Measurements from ENCODE around the gene OR51V1. TPM values are rescaled to one million over a fixed set of nuclear protein-coding genes. Genes with fewer than 3 reads are reported as not detected.
"Not testable (repeated sequence)": the region's sequence is repeated elsewhere in the genome, so short reads cannot be mapped to it uniquely, and the experiment has no call there.

OR51V1 gene
- polyA plus RNA-seq, 5 donors, result not detected

- DNase-seq, result no peak
These were observed 28.6 kb downstream of the OR51V1 start for GRCh38 chr11:5171856-5172255.

- not testable (repeated sequence) for DNase-seq
These were observed 34.6 kb downstream of the OR51V1 start for GRCh38 chr11:5165898-5166297.

GRCh38 chr11:5164807-5165206 lies 35.7 kb downstream of the OR51V1 start:
- DNase-seq, result not testable (repeated sequence)

DNA sequence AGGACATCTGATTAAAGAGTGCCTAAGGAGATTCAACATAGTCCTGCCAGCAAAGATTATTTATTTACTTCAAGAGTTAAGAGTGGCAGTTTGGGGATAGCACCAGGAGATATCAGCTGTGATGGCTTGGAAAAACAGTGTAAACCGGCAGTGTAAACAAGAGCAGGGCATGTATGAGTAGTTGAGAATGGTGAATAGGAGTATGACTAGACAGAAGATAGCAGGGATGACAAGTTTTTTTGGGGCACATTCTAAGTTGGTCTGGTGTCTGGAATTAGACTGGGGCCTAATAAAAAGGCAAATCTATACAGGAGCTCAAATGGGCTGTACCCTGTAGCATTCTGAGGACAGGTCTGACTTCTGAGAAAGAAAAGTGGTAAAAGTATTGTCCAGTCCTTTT lies 39.4 kb downstream of the OR51V1 start:
- not testable (repeated sequence) for DNase-seq

DNA sequence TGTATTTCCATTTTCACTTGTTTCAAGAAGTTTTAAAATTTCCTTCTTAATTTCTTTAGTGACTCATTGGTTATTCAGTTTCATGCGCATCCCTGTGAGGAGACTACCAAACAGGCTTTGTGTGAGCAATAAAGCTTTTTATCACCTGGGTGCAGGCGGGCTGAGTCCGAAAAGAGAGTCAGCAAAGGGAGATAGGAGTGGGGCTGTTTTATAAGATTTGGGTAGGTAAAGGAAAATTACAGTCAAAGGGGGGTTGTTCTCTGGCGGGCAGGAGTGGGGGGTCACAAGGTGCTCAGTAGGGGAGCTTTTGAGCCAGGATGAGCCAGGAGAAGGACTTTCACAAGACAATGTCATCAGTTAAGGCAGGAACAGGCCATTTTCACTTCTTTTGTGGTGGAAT lies 40.3 kb downstream of the OR51V1 start:
- DNase-seq, result not testable (repeated sequence)

GRCh38 chr11:5159806-5160205 lies 40.7 kb downstream of the OR51V1 start:
- DNase-seq, result no peak

DNA sequence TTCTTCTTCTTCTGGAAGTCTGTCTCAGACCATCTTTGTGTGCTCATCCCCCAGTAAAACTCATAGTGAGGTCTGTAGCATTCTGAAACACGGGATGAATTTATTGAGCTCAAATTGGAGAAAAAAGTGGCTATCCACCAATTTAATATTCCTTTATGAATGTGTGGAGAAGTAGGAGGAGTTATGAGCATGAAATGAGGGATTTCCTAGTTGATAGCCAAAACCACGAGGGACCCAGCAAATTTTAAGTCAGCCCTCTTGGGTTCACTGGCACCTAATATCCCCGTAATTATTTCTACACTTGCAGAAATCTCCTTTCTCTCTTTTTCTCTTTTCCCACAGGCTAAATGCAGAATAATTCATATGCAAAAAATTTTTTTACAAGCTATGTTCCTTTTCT lies 45.8 kb downstream of the OR51V1 start, which contains the start of gene OR52A1:
TSS of gene OR52A1 (minus strand) at position 101 of the 400 bp plus-strand sequence. CDS start 2,388 bp downstream, outside the sequence.
- no peak for DNase-seq

DNA sequence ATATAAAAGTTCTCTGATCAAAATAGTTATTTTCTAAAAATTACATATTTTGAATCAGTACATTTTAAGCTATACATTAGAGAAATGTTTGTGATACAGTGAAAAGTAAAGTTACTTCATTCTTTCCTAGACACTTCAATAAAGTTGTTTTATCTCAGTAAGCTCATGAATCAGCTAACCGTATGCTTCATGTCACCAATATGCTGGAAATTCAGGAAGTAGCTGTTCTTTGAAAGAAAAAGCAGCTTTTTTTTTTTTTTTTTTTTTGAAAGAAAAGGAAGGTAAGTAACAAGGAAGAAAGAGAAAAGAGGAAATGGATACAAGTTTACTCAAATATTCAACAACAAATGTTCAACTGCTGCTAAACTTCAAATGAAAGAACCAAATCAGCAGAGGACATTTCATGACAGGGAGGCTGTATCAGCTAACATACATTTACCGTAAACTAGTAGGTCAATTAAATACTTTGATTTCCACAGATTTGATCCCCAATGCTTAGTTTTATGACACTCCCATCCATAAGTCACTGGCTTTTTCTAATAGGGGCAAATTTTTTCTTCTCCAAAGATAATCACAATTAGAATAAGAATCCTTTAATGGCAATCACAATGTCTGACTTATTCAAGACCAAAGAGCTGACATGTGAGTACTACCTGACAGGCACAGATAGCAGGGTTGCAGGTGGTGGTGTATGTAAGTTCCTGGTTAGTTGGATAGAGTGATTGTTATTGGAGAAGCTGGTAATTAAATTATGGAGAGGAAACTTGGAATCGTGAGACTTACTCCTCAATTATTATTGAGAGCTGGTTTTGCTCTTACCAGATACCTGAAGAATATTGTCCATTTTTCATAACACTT lies 46.7 kb downstream of the OR51V1 start:
- DNase-seq, result no peak

GRCh38 chr11:5151713-5152153 lies 48.7 kb downstream of the OR51V1 start:
- no peak for DNase-seq

Other genes with a start within 250 kb of the OR51V1 start
- gene OR51A2, start 245.0 kb downstream of the OR51V1 start, polyA plus RNA-seq (ENCODE audit: insufficient read depth in 1 of 5, insufficient read length in 5 of 5, low replicate concordance in 1 of 5), result not detected
- gene OR51L1, start 205.8 kb downstream of the OR51V1 start, polyA plus RNA-seq (ENCODE audit: insufficient read depth in 1 of 5, insufficient read length in 5 of 5, low replicate concordance in 1 of 5), result under 1 TPM; 0.01 to 0.04 (median 0.04) TPM
- not detected for gene OR52J3, start 154.2 kb downstream of the OR51V1 start, polyA plus RNA-seq (ENCODE audit: insufficient read depth in 1 of 5, insufficient read length in 5 of 5, low replicate concordance in 1 of 5)
- gene OR52E2, start 141.1 kb downstream of the OR51V1 start, polyA plus RNA-seq (ENCODE audit: insufficient read depth in 1 of 5, insufficient read length in 5 of 5, low replicate concordance in 1 of 5), result not detected
- not detected for gene OR52E1, start 131.1 kb downstream of the OR51V1 start, polyA plus RNA-seq (ENCODE audit: insufficient read depth in 1 of 5, insufficient read length in 5 of 5, low replicate concordance in 1 of 5)
- not detected for gene OR52A5, start 62.3 kb downstream of the OR51V1 start, polyA plus RNA-seq (ENCODE audit: insufficient read depth in 1 of 5, insufficient read length in 5 of 5, low replicate concordance in 1 of 5)
- gene OR52A1, start 45.9 kb downstream of the OR51V1 start, polyA plus RNA-seq (ENCODE audit: insufficient read depth in 1 of 5, insufficient read length in 5 of 5, low replicate concordance in 1 of 5), result under 1 TPM in 4 of 5 donors, not detected in 1; 0.01 to 0.04 (median 0.03) TPM
- 100 to 1,000 TPM; 224 to 542 (median 306) TPM for gene HBB, start 26.4 kb upstream of the OR51V1 start, polyA plus RNA-seq (ENCODE audit: insufficient read depth in 1 of 5, insufficient read length in 5 of 5, low replicate concordance in 1 of 5)
- 1 to 10 TPM in 1 of 5 donors, under 1 TPM in 4; 0.53 to 1.7 (median 0.76) TPM for gene HBD, start 33.8 kb upstream of the OR51V1 start, polyA plus RNA-seq (ENCODE audit: insufficient read depth in 1 of 5, insufficient read length in 5 of 5, low replicate concordance in 1 of 5)
- 1,000 to 10,000 TPM in 2 of 5 donors, 10 to 100 TPM in 2, 1 to 10 TPM in 1; 5.7 to 2,030 (median 15.8) TPM for gene HBG1, start 49.2 kb upstream of the OR51V1 start, polyA plus RNA-seq (ENCODE audit: insufficient read depth in 1 of 5, insufficient read length in 5 of 5, low replicate concordance in 1 of 5)
- 1,000 to 10,000 TPM; 2,971 to 7,439 (median 4,881) TPM for gene HBG2, start 54.1 kb upstream of the OR51V1 start, polyA plus RNA-seq (ENCODE audit: insufficient read depth in 1 of 5, insufficient read length in 5 of 5, low replicate concordance in 1 of 5)
- 10 to 100 TPM in 3 of 5 donors, 1 to 10 TPM in 2; 6.2 to 50.3 (median 10.6) TPM for gene HBE1, start 69.3 kb upstream of the OR51V1 start, polyA plus RNA-seq (ENCODE audit: insufficient read depth in 1 of 5, insufficient read length in 5 of 5, low replicate concordance in 1 of 5)
- under 1 TPM; 0.18 to 0.72 (median 0.38) TPM for gene OR51B4, start 101.3 kb upstream of the OR51V1 start, polyA plus RNA-seq (ENCODE audit: insufficient read depth in 1 of 5, insufficient read length in 5 of 5, low replicate concordance in 1 of 5)
- under 1 TPM in 2 of 5 donors, not detected in 3; 0.16 to 0.32 TPM for gene OR51B2, start 123.6 kb upstream of the OR51V1 start, polyA plus RNA-seq (ENCODE audit: insufficient read depth in 1 of 5, insufficient read length in 5 of 5, low replicate concordance in 1 of 5)
- gene OR51B5, start 142.8 kb upstream of the OR51V1 start, polyA plus RNA-seq (ENCODE audit: insufficient read depth in 1 of 5, insufficient read length in 5 of 5, low replicate concordance in 1 of 5), result 1 to 10 TPM in 1 of 5 donors, under 1 TPM in 4; 0.27 to 1.3 (median 0.53) TPM
- under 1 TPM in 1 of 5 donors, not detected in 4; 0.16 TPM for gene OR51B6, start 150.8 kb upstream of the OR51V1 start, polyA plus RNA-seq (ENCODE audit: insufficient read depth in 1 of 5, insufficient read length in 5 of 5, low replicate concordance in 1 of 5)
- under 1 TPM in 4 of 5 donors, not detected in 1; 0.06 to 0.13 (median 0.10) TPM for gene OR51M1, start 183.1 kb upstream of the OR51V1 start, polyA plus RNA-seq (ENCODE audit: insufficient read depth in 1 of 5, insufficient read length in 5 of 5, low replicate concordance in 1 of 5)
- gene OR51Q1, start 221.4 kb upstream of the OR51V1 start, polyA plus RNA-seq (ENCODE audit: insufficient read depth in 1 of 5, insufficient read length in 5 of 5, low replicate concordance in 1 of 5), result not detected
- gene OR51I1, start 240.8 kb upstream of the OR51V1 start, polyA plus RNA-seq (ENCODE audit: insufficient read depth in 1 of 5, insufficient read length in 5 of 5, low replicate concordance in 1 of 5), result not detected
- not detected for gene OR51I2, start 248.6 kb upstream of the OR51V1 start, polyA plus RNA-seq (ENCODE audit: insufficient read depth in 1 of 5, insufficient read length in 5 of 5, low replicate concordance in 1 of 5)

All from right lung (tissue), 5 donors.